ENCODE data around the gene IGF2R.

GRCh38 chr6:160137989-160138835 is 169.3 kb downstream of the IGF2R start:
- TF ChIP-seq SUZ12 (IDR thresholded peaks at IDR 0.05) (no peak), BHLHE40 (IDR thresholded peaks at IDR 0.05; ENCODE audit: borderline replicate concordance) (no peak), NFRKB (IDR thresholded peaks at IDR 0.05) (no peak)
- TF ChIP-seq, protein P1, sequence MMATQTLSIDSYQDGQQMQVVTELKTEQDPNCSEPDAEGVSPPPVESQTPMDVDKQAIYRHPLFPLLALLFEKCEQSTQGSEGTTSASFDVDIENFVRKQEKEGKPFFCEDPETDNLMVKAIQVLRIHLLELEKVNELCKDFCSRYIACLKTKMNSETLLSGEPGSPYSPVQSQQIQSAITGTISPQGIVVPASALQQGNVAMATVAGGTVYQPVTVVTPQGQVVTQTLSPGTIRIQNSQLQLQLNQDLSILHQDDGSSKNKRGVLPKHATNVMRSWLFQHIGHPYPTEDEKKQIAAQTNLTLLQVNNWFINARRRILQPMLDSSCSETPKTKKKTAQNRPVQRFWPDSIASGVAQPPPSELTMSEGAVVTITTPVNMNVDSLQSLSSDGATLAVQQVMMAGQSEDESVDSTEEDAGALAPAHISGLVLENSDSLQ (IDR thresholded peaks at IDR 0.05), result no peak

All from HEK293T (cell line).